K562 (cell line): Measurements from ENCODE around the gene C1orf74. TPM values are rescaled to one million over a fixed set of nuclear protein-coding genes. Genes with fewer than 3 reads are reported as not detected.

ENCODE experiments used
- ATAC-seq: fragments of 200-7000 bp; cut with Tn5 transposase; 3 replicates; pipeline ENCODE4 v1.9.1; 2020; ENCODE audit warnings: moderate library complexity
- BruUV-seq: library from RNA; stranded (reverse); fragments of 400-500 nt; replicated peaks from 2 replicates; lab custom pipeline; 2021; lab: Mats Ljungman, UMichigan
- CTCF ChIA-PET: fragments of 300-600 bp; formaldehyde crosslinking; extraction: SDS; loops from one replicate; lab custom pipeline; 2021; ENCODE audit warnings: low intra/inter-chr PET ratio; lab: Yijun Ruan, JAX
- POLR2A ChIA-PET: fragments of 300-600, 350-650 bp; sonication (Branson Sonifier 250); formaldehyde crosslinking; extraction: SDS; loops from one replicate; lab custom pipeline; 2021; ENCODE audit warnings: antibody characterized with exemption, inconsistent platforms; lab: Yijun Ruan, JAX
- DNase-seq, 4 experiments: peaks; one replicate each; pipeline versions ENCODE4 v3.0.0 to v3.0.0-alpha.2; 2011 to 2018; ENCODE audit warnings: low spot score in 3 of 4, mixed read lengths in 3 of 4; ENCODE audit errors: extremely low read depth in 1 of 4
- FAIRE-seq: peaks from 2 replicates; lab custom pipeline; 2011; peaks lifted over from hg19 to GRCh38; lab: Jason Lieb, UNC
- H2AFZ ChIP-seq: 2 replicates; pipeline ENCODE4 v1.6.0; 2011; ENCODE audit warnings: low read depth, low read length, control low read depth, inconsistent platforms
- H3K27ac ChIP-seq: fragments of 200-600 bp; 3 replicates; pipeline ENCODE4 v1.8.0; 2011; ENCODE audit warnings: low read depth, mild to moderate bottlenecking, control low read depth, inconsistent platforms, low read length, moderate library complexity, mixed read lengths; ENCODE audit errors: extremely low read depth
- H3K27me3 ChIP-seq, 2 experiments: fragments of 300-600 bp in 1 of 2; 2 replicates in 1 of 2; 3 replicates in 1 of 2; pipeline versions ENCODE4 v1.6.0 to v1.8.0; 2011; ENCODE audit warnings: inconsistent platforms in 2 of 2, low read length in 2 of 2, mild to moderate bottlenecking in 1 of 2, mixed read lengths in 1 of 2, moderate library complexity in 1 of 2; ENCODE audit not compliant: control insufficient read depth in 2 of 2, insufficient read depth in 2 of 2
- H3K36me3 ChIP-seq: fragments of 300-600 bp; 3 replicates; pipeline ENCODE4 v1.8.0; 2011; ENCODE audit warnings: mild to moderate bottlenecking, low read length, inconsistent platforms; ENCODE audit not compliant: control insufficient read depth, insufficient read depth
- H3K4me1 ChIP-seq, 2 experiments: fragments of 200-600 bp in 1 of 2; replicated peaks in 1 of 2; 2 replicates in 1 of 2; 3 replicates in 1 of 2; pipeline versions ENCODE4 v1.5.1 to v1.8.0; 2011; ENCODE audit warnings: inconsistent platforms in 2 of 2, low read length in 2 of 2, mild to moderate bottlenecking in 1 of 2, mixed read lengths in 1 of 2, moderate library complexity in 1 of 2; ENCODE audit not compliant: control insufficient read depth in 2 of 2, insufficient read depth in 2 of 2
- H3K4me2 ChIP-seq: 2 replicates; pipeline ENCODE4 v1.6.1; 2011; ENCODE audit warnings: low read length, control low read depth, inconsistent platforms, mixed read lengths; ENCODE audit not compliant: insufficient read depth
- H3K4me3 ChIP-seq: fragments of 200-600 bp; sonication (generic), shearing (Covaris generic); 2 replicates; pipeline ENCODE4 v1.5.1; 2016; ENCODE audit warnings: control low read depth, inconsistent platforms
- H3K79me2 ChIP-seq: fragments of 200-600 bp; 3 replicates; pipeline ENCODE4 v1.8.0; 2011; ENCODE audit warnings: low read length, inconsistent platforms; ENCODE audit not compliant: control insufficient read depth, insufficient read depth
- H3K9ac ChIP-seq, 2 experiments: 2 replicates each; pipeline versions ENCODE4 v1.6.0 to v1.6.1; 2011; ENCODE audit warnings: low read depth in 2 of 2, low read length in 2 of 2, control low read depth in 1 of 2, inconsistent platforms in 1 of 2, mild to moderate bottlenecking in 1 of 2, mixed read lengths in 1 of 2; ENCODE audit not compliant: insufficient read depth in 1 of 2
- H3K9me1 ChIP-seq: one replicate; pipeline ENCODE4 v1.6.0; 2011; ENCODE audit warnings: inconsistent platforms, mild to moderate bottlenecking, low read length, moderate library complexity; ENCODE audit not compliant: control insufficient read depth, insufficient read depth
- H3K9me3 ChIP-seq: replicated peaks from 2 replicates; pipeline ENCODE4 v1.5.1; 2011; ENCODE audit warnings: low read depth, low read length, inconsistent platforms; ENCODE audit not compliant: control insufficient read depth, insufficient read depth
- H4K20me1 ChIP-seq: replicated peaks from 2 replicates; pipeline ENCODE4 v1.6.1; 2011; ENCODE audit warnings: low read length, inconsistent platforms, mixed read lengths; ENCODE audit not compliant: control insufficient read depth, insufficient read depth
- BACH1 ChIP-seq: fragments of 200-800 bp; sonication (Bioruptor generic); IDR thresholded peaks from 2 replicates; pipeline ENCODE4 v1.6.1; 2016; ENCODE audit warnings: missing genetic modification characterization, missing compliant biosample characterization
- BHLHE40 ChIP-seq: IDR thresholded peaks from 2 replicates; pipeline ENCODE4 v1.6.1; 2011; ENCODE audit warnings: low read length, improper control_type of control experiment
- CBFB ChIP-seq: sonication (generic); formaldehyde crosslinking; IDR thresholded peaks from 2 replicates; pipeline ENCODE4 v1.4.0; 2020; ENCODE audit warnings: mild to moderate bottlenecking, missing genetic modification reagents
- ESRRB ChIP-seq: fragments of 250-450 bp; sonication (Bioruptor Pico); IDR thresholded peaks from 2 replicates; pipeline ENCODE4 v1.5.0; 2020; ENCODE audit warnings: mild to moderate bottlenecking, moderate library complexity, borderline replicate concordance
- ETS2 ChIP-seq: IDR thresholded peaks from 2 replicates; pipeline ENCODE4 v1.6.1; 2016; ENCODE audit warnings: borderline replicate concordance, missing genetic modification characterization, mild to moderate bottlenecking, moderate library complexity, missing compliant biosample characterization; ENCODE audit not compliant: poor library complexity, severe bottlenecking
- MTA2 ChIP-seq: fragments of 450-650 bp; IDR thresholded peaks from 2 replicates; pipeline ENCODE4 v1.6.1; 2016; ENCODE audit warnings: low read depth
- POLR3G ChIP-seq: IDR thresholded peaks from 2 replicates; pipeline ENCODE4 v1.6.1; 2011; ENCODE audit not compliant: insufficient read length, insufficient replicate concordance; ENCODE audit errors: extremely low read depth
- SAP30 ChIP-seq: fragments of 200-600 bp; sonication (generic); IDR thresholded peaks from 2 replicates; pipeline ENCODE4 v1.6.1; 2012; ENCODE audit warnings: borderline replicate concordance, low read depth, mild to moderate bottlenecking, moderate library complexity, low read length, control low read depth, inconsistent platforms; ENCODE audit not compliant: insufficient read depth, poor library complexity, severe bottlenecking
- WGBS: fragments of 100-300 bp; shearing (Covaris generic); methylation state at CpG from one replicate; pipeline ENCODE4 v1.1.6; 2016; ENCODE audit warnings: low coverage, mixed read lengths; ENCODE audit not compliant: insufficient coverage; ENCODE audit errors: missing lambda C conversion rate; 5-methylcytosine and 5-hydroxymethylcytosine counted together
- in situ Hi-C: fragments of 300-500 bp; cut with MboI; formaldehyde crosslinking; loops from 4 replicates; pipeline ENCODE4 v1.15.0; 2018; ENCODE audit warnings: inconsistent platforms, mixed read lengths
- intact Hi-C: fragments of 100-400 bp; cut with micrococcal nuclease; formaldehyde crosslinking; loops from 2 replicates; pipeline ENCODE4 v1.14.2; 2022
- polyA plus RNA-seq, 8 experiments: library from polyadenylated mRNA; depleted of rRNA in 4 of 8; stranded (reverse) in 5 of 8; unstranded in 3 of 8; fragments of >200 nt; fragmentation: Nextera tagmentation in 2 of 8; fragmentation: Illumina TruSeq in 1 of 8; extraction: Ambion mirVana in 2 of 8; extraction: Trizol in 1 of 8; gene quantifications; 2 replicates each; pipeline versions ENCODE4 v1.2.1 to v1.2.3, GENCODE V29; 2011 to 2014; ENCODE audit warnings: inconsistent platforms in 1 of 8, missing spikeins in 1 of 8
- total RNA-seq, 7 experiments: library from RNA; depleted of rRNA in 6 of 7; stranded (reverse); fragments of >200 nt in 6 of 7; fragmentation: Illumina TruSeq in 2 of 7; extraction: Trizol in 2 of 7; gene quantifications; 2 replicates each; pipeline versions ENCODE4 v1.2.1 to v1.2.3, GENCODE V29; 2011 to 2021; ENCODE audit warnings: low replicate concordance in 1 of 7
- TF ChIP-seq, protein P1 (sequence below): fragments of 250-450 bp; sonication (Bioruptor Pico); IDR thresholded peaks from 2 replicates; pipeline ENCODE4 v1.4.0; 2020; ENCODE audit warnings: mild to moderate bottlenecking, moderate library complexity, borderline replicate concordance
- TF ChIP-seq, protein P2 (sequence below), 2 experiments: fragments of 250-450 bp in 1 of 2; fragments of 450-650 bp in 1 of 2; sonication (Bioruptor Pico) in 1 of 2; IDR thresholded peaks; 2 replicates each; pipeline versions ENCODE4 v1.6.1 to v1.8.0; 2016 to 2021; ENCODE audit warnings: mild to moderate bottlenecking in 2 of 2, moderate library complexity in 2 of 2, missing compliant biosample characterization in 1 of 2, missing genetic modification characterization in 1 of 2

Gene C1orf74
- total and polyA plus RNA-seq, 9 of the 15 experiments (the other 6 are each of a cell fraction or from before 2014, with no cell fraction given): 4.0 to 7.6 (median 5.7) TPM

DNA sequence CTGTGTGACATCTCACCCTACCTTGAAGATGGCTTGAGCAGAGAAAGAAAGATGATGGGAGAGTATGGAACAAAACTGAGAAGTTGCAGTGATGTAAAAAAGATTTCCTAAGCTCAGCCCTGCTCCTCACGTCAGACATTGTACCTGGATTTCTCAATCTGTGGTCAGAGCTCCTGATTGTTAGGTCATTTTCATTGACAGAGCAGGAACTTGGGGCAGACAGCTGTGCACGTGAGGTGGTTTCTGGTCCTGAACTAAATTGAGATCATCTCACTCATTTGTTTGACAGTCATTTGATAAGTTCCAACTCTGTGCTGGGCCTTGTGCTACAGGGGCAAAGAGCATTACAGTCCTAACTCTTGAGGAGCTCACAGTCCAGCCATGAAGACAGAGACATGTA, 18.3 kb downstream of the C1orf74 start:
- H3K4me1 ChIP-seq: no peaks in the 10 kb centered on the region; a peak in 2 of 5 replicates
- POLR2A ChIA-PET: interaction anchor here (1.9 kb wide), 1 partner anchor 9 kb away, joined by 5 read pairs; no protein-coding TSS in a partner anchor
- 0% methylated on average over 2 of the region's 2 CpGs for WGBS

DNA sequence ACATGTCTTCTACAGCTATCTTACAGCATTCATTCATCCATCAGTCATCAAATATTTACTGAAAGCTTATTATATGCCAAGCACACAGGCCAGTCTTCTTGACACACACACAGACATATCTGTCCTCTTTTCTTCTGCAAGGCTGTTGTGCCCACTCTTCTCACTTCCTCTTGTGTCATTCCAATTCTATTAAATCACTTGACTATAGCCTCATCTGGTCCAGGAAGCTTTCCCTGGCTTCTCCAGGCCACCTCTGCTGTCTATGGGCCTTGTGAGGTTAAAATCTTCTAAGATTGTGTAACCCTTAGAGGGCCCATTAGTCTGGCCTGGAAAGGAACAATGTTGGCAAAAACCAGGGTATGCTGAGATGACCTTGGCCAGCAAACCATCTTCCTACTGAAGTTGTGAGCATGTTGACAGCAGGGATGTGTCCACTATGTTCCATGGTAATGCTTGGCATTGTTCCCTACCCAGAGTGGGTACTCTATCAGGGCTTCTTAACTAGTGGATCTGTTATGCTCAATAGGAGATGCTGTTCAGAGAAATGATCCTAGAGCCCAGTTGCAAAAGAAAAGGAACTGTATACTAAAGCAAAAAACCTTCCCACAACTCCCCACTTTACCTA, 23.2 kb downstream of the C1orf74 start:
- Histone ChIP-seq H3K9me3 (no peaks in the 10 kb centered on the region), H3K4me2 (no peak overlapping the region), H4K20me1 (0 out of 2 replicates have a peak, but pooled peaks cover 8% of the 10 kb centered on the region), H3K9ac (no peak overlapping the region), H3K36me3 (no peaks in the 10 kb centered on the region), H3K9me1 (no peaks in the 10 kb centered on the region), H3K79me2 (no peaks in the 10 kb centered on the region), H3K4me1 (no peaks in the 10 kb centered on the region), H3K27me3 (peaks cover 20 to 41% of the 10 kb centered on the region in 2 experiments; a peak in 4 of 5 replicates), H3K27ac (no peak overlapping the region), H3K4me3 (no peak overlapping the region), H2AFZ (no peak overlapping the region)
- FAIRE-seq (no peak), ATAC-seq (no peak), DNase-seq (no peak)
- POLR2A ChIA-PET: interaction anchor here (0.8 to 1.0 kb wide), 2 partner anchors 12 to 14 kb away, joined by 3 read pairs; no protein-coding TSS in a partner anchor
- in situ Hi-C loops: no loop called here
- CTCF ChIA-PET: no interaction called here
- no TSS peak for BruUV-seq
- intact Hi-C loops: no loop called here
- TF ChIP-seq ESRRB (CRISPR knock-in tag) (no peak), BACH1 (tag) (no peak), POLR3G (no peak), SAP30 (no peak), CBFB (CRISPR knock-in tag) (no peak), MTA2 (no peak)
- TF ChIP-seq, protein P1, sequence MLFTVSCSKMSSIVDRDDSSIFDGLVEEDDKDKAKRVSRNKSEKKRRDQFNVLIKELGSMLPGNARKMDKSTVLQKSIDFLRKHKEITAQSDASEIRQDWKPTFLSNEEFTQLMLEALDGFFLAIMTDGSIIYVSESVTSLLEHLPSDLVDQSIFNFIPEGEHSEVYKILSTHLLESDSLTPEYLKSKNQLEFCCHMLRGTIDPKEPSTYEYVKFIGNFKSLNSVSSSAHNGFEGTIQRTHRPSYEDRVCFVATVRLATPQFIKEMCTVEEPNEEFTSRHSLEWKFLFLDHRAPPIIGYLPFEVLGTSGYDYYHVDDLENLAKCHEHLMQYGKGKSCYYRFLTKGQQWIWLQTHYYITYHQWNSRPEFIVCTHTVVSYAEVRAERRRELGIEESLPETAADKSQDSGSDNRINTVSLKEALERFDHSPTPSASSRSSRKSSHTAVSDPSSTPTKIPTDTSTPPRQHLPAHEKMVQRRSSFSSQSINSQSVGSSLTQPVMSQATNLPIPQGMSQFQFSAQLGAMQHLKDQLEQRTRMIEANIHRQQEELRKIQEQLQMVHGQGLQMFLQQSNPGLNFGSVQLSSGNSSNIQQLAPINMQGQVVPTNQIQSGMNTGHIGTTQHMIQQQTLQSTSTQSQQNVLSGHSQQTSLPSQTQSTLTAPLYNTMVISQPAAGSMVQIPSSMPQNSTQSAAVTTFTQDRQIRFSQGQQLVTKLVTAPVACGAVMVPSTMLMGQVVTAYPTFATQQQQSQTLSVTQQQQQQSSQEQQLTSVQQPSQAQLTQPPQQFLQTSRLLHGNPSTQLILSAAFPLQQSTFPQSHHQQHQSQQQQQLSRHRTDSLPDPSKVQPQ (CRISPR knock-in tag): no peak
- TF ChIP-seq, protein P2, sequence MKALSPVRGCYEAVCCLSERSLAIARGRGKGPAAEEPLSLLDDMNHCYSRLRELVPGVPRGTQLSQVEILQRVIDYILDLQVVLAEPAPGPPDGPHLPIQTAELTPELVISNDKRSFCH (CRISPR knock-in tag; IDR thresholded peaks at IDR 0.05): no peak
- TF ChIP-seq, protein P2 (tag; IDR thresholded peaks at IDR 0.05): no peak

More for the DNA sequence above, 18.3 kb downstream of the C1orf74 start:
- BruUV-seq: no TSS peak
- H3K36me3 ChIP-seq: no peaks in the 10 kb centered on the region
- TF ChIP-seq ETS2 (tag): no peak
- TF ChIP-seq BHLHE40: 0 out of 2 replicates have a peak, but pooled peaks have one; percentile 10
- no peak overlapping the region for H3K27ac ChIP-seq
- no peak for FAIRE-seq
- H3K9me3 ChIP-seq: no peaks in the 10 kb centered on the region
- CTCF ChIA-PET: no interaction called here
- no peak for ATAC-seq
- intact Hi-C loops: no loop called here
- no peak overlapping the region for H2AFZ ChIP-seq
- no peak overlapping the region for H3K4me3 ChIP-seq
- H3K79me2 ChIP-seq: no peaks in the 10 kb centered on the region
- H3K4me2 ChIP-seq: no peak overlapping the region
- no peak overlapping the region for H3K9ac ChIP-seq
- H4K20me1 ChIP-seq: no peaks in the 10 kb centered on the region
- DNase-seq: no peak
- in situ Hi-C loops: no loop called here
- peaks cover 8 to 21% of the 10 kb centered on the region in 2 experiments; a peak in 4 of 5 replicates for H3K27me3 ChIP-seq
- H3K9me1 ChIP-seq: no peaks in the 10 kb centered on the region
